Caco-2 (cell line): ENCODE measurements around the gene DCTD. TPM values are rescaled to one million over a fixed set of nuclear protein-coding genes. Genes with fewer than 3 reads are reported as not detected.

ENCODE experiments used
- BruUV-seq: library from RNA; stranded (reverse); fragments of 400-500 nt; replicated peaks from 2 replicates; lab custom pipeline; 2021; lab: Mats Ljungman, UMichigan
- CTCF ChIA-PET: fragments of 300-600 bp; sonication (Branson Sonifier 250); formaldehyde crosslinking; loops from one replicate; lab custom pipeline; 2022; ENCODE audit warnings: antibody characterized with exemption; lab: Charles Lee
- POLR2A ChIA-PET: fragments of 300-600 bp; sonication (Branson Sonifier 250); formaldehyde crosslinking; loops from one replicate; lab custom pipeline; 2022; ENCODE audit warnings: antibody characterized with exemption; lab: Charles Lee
- DNase-seq, 2 experiments: peaks; one replicate each; pipeline versions ENCODE4 v3.0.0 to v3.0.0-alpha.2; 2020 to 2022
- H3K27me3 ChIP-seq: replicated peaks from 2 replicates; pipeline ENCODE4 v1.6.0; 2011; ENCODE audit warnings: low read length; ENCODE audit not compliant: control insufficient read depth, insufficient read depth
- H3K36me3 ChIP-seq: 2 replicates; pipeline ENCODE4 v1.5.1; 2011; ENCODE audit warnings: low read length; ENCODE audit not compliant: control insufficient read depth, insufficient read depth
- H3K4me1 ChIP-seq: fragments of 250-450 bp; sonication (Bioruptor Pico); 2 replicates; pipeline ENCODE4 v1.5.1; 2020; ENCODE audit warnings: mild to moderate bottlenecking
- H3K4me3 ChIP-seq: 2 replicates; pipeline ENCODE4 v1.5.1; 2011; ENCODE audit warnings: low read depth, mild to moderate bottlenecking, control low read depth, low read length
- H3K9me3 ChIP-seq: fragments of 250-450 bp; sonication (Bioruptor Pico); 2 replicates; pipeline ENCODE4 v1.5.1; 2020; ENCODE audit warnings: mild to moderate bottlenecking, moderate library complexity
- H3K27ac Mint-ChIP-seq: one replicate; pipeline ENCODE4 v1.8.0; 2022; ENCODE audit warnings: mixed read lengths; ENCODE audit not compliant: unreplicated experiment
- H3K27me3 Mint-ChIP-seq: one replicate; pipeline ENCODE4 v1.8.0; 2022; ENCODE audit warnings: mixed read lengths; ENCODE audit not compliant: insufficient read depth, unreplicated experiment
- H3K36me3 Mint-ChIP-seq: one replicate; pipeline ENCODE4 v1.8.0; 2022; ENCODE audit warnings: mild to moderate bottlenecking, mixed read lengths; ENCODE audit not compliant: insufficient read depth, unreplicated experiment
- H3K4me1 Mint-ChIP-seq: one replicate; pipeline ENCODE4 v1.8.0; 2022; ENCODE audit warnings: low read depth, mixed read lengths; ENCODE audit not compliant: unreplicated experiment
- H3K4me3 Mint-ChIP-seq: one replicate; pipeline ENCODE4 v1.8.0; 2022; ENCODE audit warnings: mild to moderate bottlenecking, moderate library complexity, mixed read lengths; ENCODE audit not compliant: unreplicated experiment
- H3K9me3 Mint-ChIP-seq: one replicate; pipeline ENCODE4 v1.8.0; 2022; ENCODE audit warnings: mixed read lengths; ENCODE audit not compliant: unreplicated experiment
- intact Hi-C: fragments of 100-400 bp; cut with micrococcal nuclease; formaldehyde crosslinking; loops from one replicate; pipeline ENCODE4 v1.10.0; 2022; ENCODE audit not compliant: unreplicated experiment
- total RNA-seq: library from RNA; stranded (reverse); gene quantifications from 2 replicates; pipeline ENCODE4 v1.2.3, GENCODE V29; 2022
- TF ChIP-seq, protein P1 (sequence below), 2 experiments: fragments of 200-600 bp in 1 of 2; IDR thresholded peaks; 1 replicate in 1 of 2; 2 replicates in 1 of 2; pipeline versions ENCODE4 v1.5.1 to v1.8.0; 2011 to 2022; ENCODE audit warnings: antibody characterized with exemption in 1 of 2, control low read depth in 1 of 2, inconsistent platforms in 1 of 2, low read depth in 1 of 2, low read length in 1 of 2, mild to moderate bottlenecking in 1 of 2, moderate library complexity in 1 of 2; ENCODE audit not compliant: insufficient read depth in 1 of 2, severe bottlenecking in 1 of 2, unreplicated experiment in 1 of 2

Gene DCTD
- total RNA-seq, 1 experiment from 2014 or later = 79.0 TPM

GRCh38 chr4:182918044-182918607 is 940 bp upstream of the DCTD start:
- BruUV-seq = no TSS peak
- CTCF ChIA-PET = interaction anchor here (0.6 kb wide), 3 partner anchors 21 to 155 kb away, joined by 3 read pairs; no protein-coding TSS in a partner anchor
- H3K27me3 ChIP-seq = no peaks in the 10 kb centered on the region
- DNase-seq = no peak
- Mint-ChIP-seq H3K27ac (peak overlapping the region; percentile 79), H3K9me3 (no peaks in the 10 kb centered on the region), H3K4me3 (peak overlapping the region; percentile 67), H3K27me3 (no peaks in the 10 kb centered on the region), H3K4me1 (peaks cover 29% of the 10 kb centered on the region), H3K36me3 (peaks cover 16% of the 10 kb centered on the region)
- H3K36me3 ChIP-seq = no peaks in the 10 kb centered on the region
- intact Hi-C loops = no loop called here
- H3K9me3 ChIP-seq = no peaks in the 10 kb centered on the region
- peaks cover 19% of the 10 kb centered on the region for H3K4me1 ChIP-seq
- H3K4me3 ChIP-seq = peak overlapping the region; percentile 84
- POLR2A ChIA-PET = no interaction called here
- TF ChIP-seq, protein P1, sequence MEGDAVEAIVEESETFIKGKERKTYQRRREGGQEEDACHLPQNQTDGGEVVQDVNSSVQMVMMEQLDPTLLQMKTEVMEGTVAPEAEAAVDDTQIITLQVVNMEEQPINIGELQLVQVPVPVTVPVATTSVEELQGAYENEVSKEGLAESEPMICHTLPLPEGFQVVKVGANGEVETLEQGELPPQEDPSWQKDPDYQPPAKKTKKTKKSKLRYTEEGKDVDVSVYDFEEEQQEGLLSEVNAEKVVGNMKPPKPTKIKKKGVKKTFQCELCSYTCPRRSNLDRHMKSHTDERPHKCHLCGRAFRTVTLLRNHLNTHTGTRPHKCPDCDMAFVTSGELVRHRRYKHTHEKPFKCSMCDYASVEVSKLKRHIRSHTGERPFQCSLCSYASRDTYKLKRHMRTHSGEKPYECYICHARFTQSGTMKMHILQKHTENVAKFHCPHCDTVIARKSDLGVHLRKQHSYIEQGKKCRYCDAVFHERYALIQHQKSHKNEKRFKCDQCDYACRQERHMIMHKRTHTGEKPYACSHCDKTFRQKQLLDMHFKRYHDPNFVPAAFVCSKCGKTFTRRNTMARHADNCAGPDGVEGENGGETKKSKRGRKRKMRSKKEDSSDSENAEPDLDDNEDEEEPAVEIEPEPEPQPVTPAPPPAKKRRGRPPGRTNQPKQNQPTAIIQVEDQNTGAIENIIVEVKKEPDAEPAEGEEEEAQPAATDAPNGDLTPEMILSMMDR (IDR thresholded peaks at IDR 0.05; ENCODE audit: insufficient read depth in 1 of 2, low read depth in 1 of 2, low read length in 1 of 2, severe bottlenecking in 1 of 2, unreplicated experiment in 1 of 2) = no peak

- peak overlapping the region; percentile 58 for H3K27ac Mint-ChIP-seq
- Histone ChIP-seq H3K4me1 (peaks cover 19% of the 10 kb centered on the region), H3K36me3 (no peaks in the 10 kb centered on the region), H3K9me3 (no peaks in the 10 kb centered on the region), H3K27me3 (no peaks in the 10 kb centered on the region), H3K4me3 (peak overlapping the region; percentile 84)
- intact Hi-C loops = no loop called here
- no peaks in the 10 kb centered on the region for H3K9me3 Mint-ChIP-seq
- no peaks in the 10 kb centered on the region for H3K27me3 Mint-ChIP-seq
- CTCF ChIA-PET = interaction anchor here (0.6 to 1.2 kb wide), 2 partner anchors 9 to 532 kb away, joined by 3 to 4 read pairs; no protein-coding TSS in a partner anchor
- TF ChIP-seq, protein P1 (IDR thresholded peaks at IDR 0.05; ENCODE audit: insufficient read depth in 1 of 2, low read depth in 1 of 2, low read length in 1 of 2, severe bottlenecking in 1 of 2, unreplicated experiment in 1 of 2) = no peak
- DNase-seq = peak; percentile 50 to 52
- peaks cover 32% of the 10 kb centered on the region for H3K4me1 Mint-ChIP-seq
- peak overlapping the region; percentile 67 for H3K4me3 Mint-ChIP-seq
- BruUV-seq = no TSS peak
- POLR2A ChIA-PET = no interaction called here
- H3K36me3 Mint-ChIP-seq = peaks cover 19% of the 10 kb centered on the region
Observed at GRCh38 chr4:182916483-182917181, 554 bp downstream of the DCTD start.

DNA sequence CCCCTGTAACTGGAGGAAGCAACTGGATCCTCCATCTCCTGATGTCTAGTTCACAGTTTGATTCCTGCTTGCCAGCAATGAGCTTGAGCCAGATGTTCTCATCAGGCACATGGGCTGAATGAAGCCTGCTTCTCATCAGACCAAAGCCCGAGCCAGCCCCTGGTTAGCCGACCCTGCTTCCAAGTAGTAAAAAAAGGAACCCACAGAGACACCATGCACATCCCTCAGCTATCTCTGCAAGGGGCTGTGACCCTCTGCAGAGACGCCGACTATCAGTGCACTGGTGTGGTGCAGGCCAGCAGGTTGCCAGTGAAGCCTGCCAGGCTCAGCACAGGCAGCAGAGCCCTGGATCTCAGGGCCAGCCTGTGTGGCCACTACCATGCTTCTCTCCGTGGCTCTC is 2.8 kb downstream of the DCTD start:
- Mint-ChIP-seq H3K4me1 (peaks cover 32% of the 10 kb centered on the region), H3K27ac (no peak overlapping the region), H3K36me3 (peaks cover 38% of the 10 kb centered on the region), H3K9me3 (no peaks in the 10 kb centered on the region), H3K4me3 (no peak overlapping the region), H3K27me3 (no peaks in the 10 kb centered on the region)
- TF ChIP-seq, protein P1 (IDR thresholded peaks at IDR 0.05; ENCODE audit: insufficient read depth in 1 of 2, low read depth in 1 of 2, low read length in 1 of 2, severe bottlenecking in 1 of 2, unreplicated experiment in 1 of 2) = no peak
- CTCF ChIA-PET = no interaction called here
- Histone ChIP-seq H3K9me3 (no peaks in the 10 kb centered on the region), H3K4me3 (no peak overlapping the region), H3K27me3 (no peaks in the 10 kb centered on the region), H3K36me3 (no peaks in the 10 kb centered on the region), H3K4me1 (peaks cover 18% of the 10 kb centered on the region)
- BruUV-seq = no TSS peak
- intact Hi-C loops = no loop called here
- no peak for DNase-seq
- POLR2A ChIA-PET = no interaction called here
